Mucosa of descending colon (tissue), 3 donors: Measurements from ENCODE around the gene COTL1. TPM values are rescaled to one million over a fixed set of nuclear protein-coding genes. Genes with fewer than 3 reads are reported as not detected.

Experiments
- ATAC-seq: fragments of 200-7000 bp; cut with Tn5 transposase; one replicate; pipeline ENCODE4 v1.9.1; 2020; ENCODE audit warnings: mild to moderate bottlenecking, moderate library complexity
- DNase-seq, 3 donors: peaks; one replicate each; pipeline ENCODE4 v3.0.0-alpha.2; 2020
- H3K36me3 ChIP-seq: fragments of 200-600 bp; one replicate; pipeline ENCODE4 v1.8.0; 2021; ENCODE audit warnings: low read depth, mild to moderate bottlenecking
- H3K4me1 ChIP-seq: fragments of 200-600 bp; one replicate; pipeline ENCODE4 v1.8.0; 2021; ENCODE audit warnings: low read depth, mild to moderate bottlenecking
- H3K4me3 ChIP-seq: fragments of 200-600 bp; one replicate; pipeline ENCODE4 v1.8.0; 2021; ENCODE audit warnings: mild to moderate bottlenecking
- H3K9me3 ChIP-seq: fragments of 200-600 bp; one replicate; pipeline ENCODE4 v1.8.0; 2021; ENCODE audit warnings: mild to moderate bottlenecking
- intact Hi-C, 2 donors: fragments of 100-400 bp; cut with DNase I in 1 of 2; cut with micrococcal nuclease in 1 of 2; formaldehyde crosslinking; loops; one replicate each; pipeline versions ENCODE4 v1.11.0 to v1.11.1; 2022; cut with DNase I, micrococcal nuclease
- total RNA-seq, 3 donors: library from RNA; stranded (reverse); fragmentation: NEBNext Ultra II Directional in 2 of 3; extraction: Animal tissue kit (Norgen Biotek cat#: 25700) in 2 of 3; gene quantifications; one replicate each; pipeline versions ENCODE4 v1.2.1 to v1.2.4, GENCODE V29; 2021 to 2023
- TF ChIP-seq, protein P1 (sequence below): fragments of 200-600 bp; IDR thresholded peaks from one replicate; pipeline ENCODE4 v1.8.0; 2022; ENCODE audit warnings: antibody characterized with exemption, mild to moderate bottlenecking
- donor health status: DM: no; HTN: no; CAD: no; lungs with moderate emphysema.
- donor health status: DM: no; HTN: no; CAD: no.
- donor health status: DM: no; HTN: yes; CAD: no.

The COTL1 gene
- total RNA-seq, 3 donors from 2014 or later = 52.8 to 120 (median 56.8) TPM

DNA sequence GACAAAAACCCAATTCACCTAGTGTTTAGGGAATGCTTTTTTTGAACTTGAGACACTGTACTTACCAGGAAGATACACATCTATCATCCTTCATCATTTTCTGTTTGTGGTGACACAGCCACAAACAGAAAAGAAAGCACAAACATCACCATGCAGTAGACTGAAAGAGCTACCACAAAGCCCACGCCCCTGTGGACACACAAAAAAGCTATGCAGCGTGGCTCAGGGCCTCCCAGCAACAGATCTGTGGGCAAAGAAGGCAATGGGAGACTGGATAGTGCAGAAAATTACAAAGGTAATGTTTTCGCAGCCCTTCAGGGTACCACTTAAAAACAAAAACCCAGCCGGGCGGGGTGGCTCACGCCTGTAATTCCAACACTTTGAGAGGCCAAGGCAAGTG lies 9.6 kb downstream of the COTL1 start:
- ATAC-seq (peak; percentile 39), DNase-seq (no peak)
- Histone ChIP-seq H3K36me3 (no peaks in the 10 kb centered on the region), H3K9me3 (no peaks in the 10 kb centered on the region), H3K4me1 (no peaks in the 10 kb centered on the region), H3K4me3 (no peak overlapping the region)
- intact Hi-C loops = no loop called here
- TF ChIP-seq, protein P1, sequence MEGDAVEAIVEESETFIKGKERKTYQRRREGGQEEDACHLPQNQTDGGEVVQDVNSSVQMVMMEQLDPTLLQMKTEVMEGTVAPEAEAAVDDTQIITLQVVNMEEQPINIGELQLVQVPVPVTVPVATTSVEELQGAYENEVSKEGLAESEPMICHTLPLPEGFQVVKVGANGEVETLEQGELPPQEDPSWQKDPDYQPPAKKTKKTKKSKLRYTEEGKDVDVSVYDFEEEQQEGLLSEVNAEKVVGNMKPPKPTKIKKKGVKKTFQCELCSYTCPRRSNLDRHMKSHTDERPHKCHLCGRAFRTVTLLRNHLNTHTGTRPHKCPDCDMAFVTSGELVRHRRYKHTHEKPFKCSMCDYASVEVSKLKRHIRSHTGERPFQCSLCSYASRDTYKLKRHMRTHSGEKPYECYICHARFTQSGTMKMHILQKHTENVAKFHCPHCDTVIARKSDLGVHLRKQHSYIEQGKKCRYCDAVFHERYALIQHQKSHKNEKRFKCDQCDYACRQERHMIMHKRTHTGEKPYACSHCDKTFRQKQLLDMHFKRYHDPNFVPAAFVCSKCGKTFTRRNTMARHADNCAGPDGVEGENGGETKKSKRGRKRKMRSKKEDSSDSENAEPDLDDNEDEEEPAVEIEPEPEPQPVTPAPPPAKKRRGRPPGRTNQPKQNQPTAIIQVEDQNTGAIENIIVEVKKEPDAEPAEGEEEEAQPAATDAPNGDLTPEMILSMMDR = no peak

- Histone ChIP-seq H3K9me3 (no peaks in the 10 kb centered on the region), H3K36me3 (no peaks in the 10 kb centered on the region), H3K4me1 (no peaks in the 10 kb centered on the region), H3K4me3 (no peak overlapping the region)
- TF ChIP-seq, protein P1 = no peak
- DNase-seq = no peak
- peak; percentile 58 for ATAC-seq
- intact Hi-C loops = no loop called here
Observed at GRCh38 chr16:84607694-84608093, 10.2 kb downstream of the COTL1 start.

DNA sequence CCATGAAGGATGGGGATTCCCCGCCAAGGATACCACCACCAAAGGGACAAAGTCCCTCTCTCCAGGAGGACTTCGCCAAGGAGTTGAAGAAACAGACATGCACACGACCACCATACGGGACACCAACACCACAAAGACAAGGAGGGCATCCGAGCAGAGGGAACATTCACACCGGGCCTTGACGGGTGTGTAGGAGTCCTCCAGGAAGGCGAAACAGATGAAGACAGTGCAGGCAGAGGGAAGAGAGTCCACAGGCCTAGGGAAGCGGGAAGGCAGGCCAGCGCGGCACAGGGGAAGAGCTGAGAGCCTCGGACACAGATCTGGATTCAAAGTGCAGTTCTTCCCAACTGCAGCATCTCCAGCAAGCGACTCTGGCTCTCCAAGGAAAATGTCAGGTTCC lies 10.8 kb downstream of the COTL1 start:
- Histone ChIP-seq H3K4me1 (no peaks in the 10 kb centered on the region), H3K9me3 (no peaks in the 10 kb centered on the region), H3K4me3 (no peak overlapping the region), H3K36me3 (no peaks in the 10 kb centered on the region)
- intact Hi-C loops = no loop called here
- DNase-seq (no peak), ATAC-seq (no peak)
- TF ChIP-seq, protein P1 = no peak

- H3K36me3 ChIP-seq = no peaks in the 10 kb centered on the region
- TF ChIP-seq, protein P1 = no peak
- H3K9me3 ChIP-seq = no peaks in the 10 kb centered on the region
- H3K4me3 ChIP-seq = no peak overlapping the region
- ATAC-seq = peak; percentile 16
- peaks cover 6% of the 10 kb centered on the region for H3K4me1 ChIP-seq
- intact Hi-C loops = no loop called here
- DNase-seq = no peak
Observed at GRCh38 chr16:84606081-84606875, 11.6 kb downstream of the COTL1 start.

GRCh38 chr16:84605339-84605848 lies 12.5 kb downstream of the COTL1 start:
- Histone ChIP-seq H3K4me1 (peaks cover 13% of the 10 kb centered on the region), H3K9me3 (no peaks in the 10 kb centered on the region), H3K36me3 (no peaks in the 10 kb centered on the region), H3K4me3 (no peak overlapping the region)
- no peak for DNase-seq
- TF ChIP-seq, protein P1 = no peak
- ATAC-seq = no peak
- intact Hi-C loops = no loop called here
